Activated CD8-positive, alpha-beta memory T cell treated with anti-CD3 and anti-CD28 coated beads, Interleukin-2, amount 50 U/mL, for 24 hours (primary cell): Measurements from ENCODE around the gene ATXN2.
"Not testable (repeated sequence)": the region's sequence is repeated elsewhere in the genome, so short reads cannot be mapped to it uniquely, and the experiment has no call there.

Experiments used
- DNase-seq: peaks from one replicate; pipeline ENCODE4 v3.0.0-alpha.2; 2020; ENCODE audit errors: extremely low read depth

The ATXN2 gene

DNA sequence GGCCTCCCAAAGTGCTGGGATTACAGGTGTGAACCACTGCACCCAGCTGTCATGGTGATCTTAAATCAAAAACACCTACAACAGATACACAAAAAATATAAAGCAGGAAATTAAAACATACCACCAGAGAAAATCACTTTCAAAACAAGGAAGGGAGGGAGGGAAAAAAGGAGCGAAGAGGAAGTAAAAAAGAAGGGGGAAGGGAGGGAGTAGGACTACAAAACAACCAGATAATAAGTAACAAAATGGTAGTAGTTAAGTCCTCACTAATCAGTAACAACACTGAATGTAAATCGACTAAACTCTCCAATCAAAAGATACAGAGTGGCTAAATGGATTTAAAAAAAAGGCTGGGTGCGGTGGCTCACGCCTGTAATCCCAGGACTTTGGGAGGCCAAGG lies 104.4 kb downstream of the ATXN2 start:
- DNase-seq: no peak

DNA sequence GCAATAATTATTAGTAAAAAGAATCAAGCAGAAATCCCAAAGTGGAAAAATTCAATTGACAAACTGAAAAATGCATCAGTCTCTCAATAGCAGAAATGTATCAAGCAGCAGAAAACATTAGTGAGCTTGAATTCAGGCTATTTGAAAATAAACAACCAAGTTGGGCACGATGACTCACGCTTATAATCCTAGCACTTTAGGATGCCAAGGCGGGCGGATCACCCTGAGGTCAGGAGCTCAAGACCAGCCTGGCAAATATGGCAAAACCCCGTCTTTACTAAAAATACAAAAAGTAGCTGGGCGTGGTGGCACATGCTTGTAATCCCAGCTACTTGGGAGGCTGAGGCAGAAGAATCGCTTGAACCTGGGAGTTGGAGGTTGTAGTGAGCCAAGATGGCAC lies 106.1 kb downstream of the ATXN2 start:
- not testable (repeated sequence) for DNase-seq

DNA sequence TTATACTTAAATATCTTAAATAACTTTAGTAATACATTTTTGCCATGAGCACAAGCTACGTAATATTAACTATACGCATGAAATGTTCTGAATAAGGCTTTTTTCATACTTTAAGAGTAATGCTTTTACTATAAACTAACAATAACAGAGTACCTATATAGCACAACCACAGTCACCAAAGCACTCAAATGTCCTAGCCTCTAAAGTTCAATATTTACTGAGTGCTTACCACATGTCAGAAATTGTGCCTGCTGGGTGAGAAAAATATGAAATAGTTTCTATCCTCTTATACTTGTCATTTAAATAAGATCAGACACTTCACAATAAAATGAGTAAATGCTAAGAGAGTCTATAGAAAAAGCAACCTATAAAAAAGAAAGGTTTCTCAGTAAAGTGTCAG lies 110.3 kb downstream of the ATXN2 start:
- no peak for DNase-seq

DNA sequence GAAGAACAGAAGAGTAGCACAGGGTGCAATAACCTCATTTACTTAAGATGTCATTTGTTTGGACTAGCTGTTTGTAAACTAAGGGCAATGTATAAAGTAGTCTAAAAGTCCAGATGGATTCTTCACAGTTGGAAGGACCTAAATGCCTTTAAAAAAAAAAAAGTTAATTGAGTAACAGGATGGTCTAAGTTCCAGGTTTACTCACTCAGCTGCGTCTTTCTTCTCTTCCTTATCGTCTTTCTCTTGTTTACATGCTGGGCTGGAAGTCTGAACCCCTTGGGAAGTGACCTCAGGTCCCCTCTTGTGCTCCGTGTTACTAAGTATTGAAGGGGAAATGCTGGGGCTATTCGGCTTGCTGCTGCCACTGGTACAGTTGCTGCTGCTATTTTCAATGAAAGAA lies 110.8 kb downstream of the ATXN2 start:
- no peak for DNase-seq

DNA sequence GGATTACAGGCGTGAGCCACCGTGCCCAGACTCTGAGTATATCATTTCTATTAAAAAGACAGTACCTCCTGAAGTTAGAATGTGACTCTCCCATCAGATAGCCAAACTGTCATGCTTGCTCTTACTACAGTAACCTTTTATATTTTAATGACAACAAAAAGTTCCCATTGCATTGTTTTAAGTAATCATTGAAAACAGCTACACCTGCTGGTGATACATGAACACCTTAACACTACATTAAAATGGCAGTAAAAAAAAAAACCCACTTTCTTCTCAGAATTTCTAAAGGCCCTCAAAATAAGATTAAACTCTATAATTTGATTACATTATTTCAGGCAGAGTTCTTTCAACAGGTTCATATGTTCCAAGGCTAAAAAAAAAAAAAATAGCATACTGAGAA lies 116.7 kb downstream of the ATXN2 start:
- no peak for DNase-seq

DNA sequence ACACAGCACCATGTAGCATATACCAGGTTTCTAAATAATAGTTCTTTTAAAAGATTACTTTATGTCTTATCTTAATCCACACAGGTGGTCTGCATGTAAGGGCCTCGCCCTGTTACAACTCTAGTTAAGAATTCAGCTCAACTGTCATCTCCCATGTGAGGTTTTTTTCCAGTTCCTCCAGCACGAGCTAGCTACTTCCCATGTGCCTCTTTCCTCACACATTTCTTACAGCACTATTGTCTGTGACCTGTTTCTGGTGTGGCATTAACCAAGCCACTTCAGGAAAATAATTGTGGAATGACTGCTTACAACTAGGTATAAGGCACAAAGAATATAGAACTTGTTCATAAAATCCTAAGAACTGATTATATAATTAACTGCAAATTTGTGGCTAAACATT lies 127.9 kb downstream of the ATXN2 start:
- no peak for DNase-seq

DNA sequence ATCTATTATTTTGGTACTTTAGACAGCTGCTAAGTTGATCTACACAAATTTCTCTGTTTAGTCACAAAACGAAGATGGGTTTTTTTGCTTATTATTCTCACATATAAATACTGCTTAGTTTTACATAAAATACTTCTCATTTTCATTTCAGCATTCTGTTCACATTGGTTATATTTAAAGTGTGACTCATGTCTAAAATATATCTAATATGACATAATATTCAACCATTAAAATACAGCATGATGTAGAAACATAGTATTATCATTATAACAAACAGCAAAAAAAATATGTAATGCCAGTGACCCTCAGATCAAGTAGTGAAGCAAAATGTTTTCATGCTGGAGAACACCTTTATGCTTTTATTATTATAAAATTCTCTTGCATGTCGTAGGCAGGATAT lies 129.7 kb downstream of the ATXN2 start:
- no peak for DNase-seq

DNA sequence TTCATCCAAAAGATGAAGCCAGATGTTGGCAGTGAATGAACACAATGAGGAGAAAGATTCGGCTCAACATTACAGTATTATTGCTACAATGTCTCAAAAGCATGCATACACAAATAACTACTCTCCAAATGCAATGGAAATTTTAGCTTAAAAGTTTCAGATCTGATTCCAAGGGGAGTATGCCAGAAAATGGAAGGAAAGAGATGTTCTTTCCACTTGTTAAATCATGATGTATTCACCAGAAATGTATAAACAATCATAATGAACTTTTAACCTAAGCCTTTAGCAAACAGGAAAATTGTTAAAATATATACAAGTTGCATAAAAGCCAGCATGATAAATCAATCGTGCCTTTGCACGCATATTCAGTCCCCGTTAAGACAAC lies 131.3 kb downstream of the ATXN2 start:
- DNase-seq: no peak

DNA sequence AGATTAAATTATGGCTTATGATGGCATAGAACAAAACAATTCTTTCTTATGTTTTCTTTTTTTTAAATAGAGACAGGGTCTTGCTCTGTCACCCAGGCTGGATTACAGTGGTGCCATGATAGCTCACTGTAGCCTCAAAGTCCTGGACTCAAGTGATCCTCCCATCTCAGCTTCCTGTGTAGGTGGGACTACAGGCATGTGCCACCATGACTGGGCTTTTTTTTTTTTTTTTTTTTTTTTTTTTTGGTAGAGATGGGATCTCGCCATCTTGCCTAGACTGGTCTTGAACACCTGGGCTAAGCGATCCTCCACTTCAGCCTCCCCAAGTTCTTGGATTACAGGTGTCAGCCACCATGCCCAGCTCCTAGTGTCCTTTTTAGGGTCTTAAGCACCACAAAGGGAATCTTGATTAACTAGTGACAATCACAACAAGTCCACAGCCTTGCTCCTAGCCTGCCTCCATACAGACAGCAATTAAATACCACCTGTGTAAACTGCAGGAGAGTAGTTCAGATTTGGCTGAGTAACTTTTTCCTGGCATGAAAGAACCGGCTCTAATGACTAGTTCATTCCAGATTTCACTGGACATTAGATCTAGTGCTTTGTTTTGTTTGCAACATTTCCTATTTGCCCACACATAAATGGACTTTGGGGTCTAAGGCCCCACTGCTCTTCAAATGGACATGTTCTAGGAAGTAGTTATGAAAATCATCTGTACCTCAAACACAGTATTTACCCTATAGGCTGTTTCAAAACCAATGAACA lies 131.8 kb downstream of the ATXN2 start:
- DNase-seq: no peak

DNA sequence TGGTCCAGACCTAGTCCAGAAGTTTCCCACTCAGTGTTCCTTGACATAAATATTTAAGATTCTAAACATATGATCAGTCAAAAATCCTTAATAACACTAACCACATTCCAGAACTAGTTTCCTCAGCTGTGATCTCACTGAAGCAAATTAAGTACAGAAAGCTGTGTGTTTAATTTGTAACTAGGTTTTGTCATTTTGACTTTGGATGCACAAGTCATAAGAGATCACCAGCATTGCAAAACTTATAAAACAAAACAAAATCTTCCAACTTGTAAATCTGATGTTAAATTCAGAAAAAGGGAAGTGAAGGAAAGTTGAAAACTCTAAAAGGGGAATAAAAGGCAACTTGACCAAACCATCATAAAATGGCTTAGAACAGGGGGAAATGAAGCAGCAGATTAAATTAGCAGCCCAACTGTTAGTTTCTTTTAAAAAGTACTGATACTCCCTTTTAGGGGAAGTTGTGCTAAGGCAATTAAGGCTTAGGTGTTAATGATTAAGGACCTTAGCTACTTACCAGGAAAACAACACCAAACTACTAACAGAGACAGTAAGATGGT lies 136.8 kb downstream of the ATXN2 start:
- DNase-seq: no peak

DNA sequence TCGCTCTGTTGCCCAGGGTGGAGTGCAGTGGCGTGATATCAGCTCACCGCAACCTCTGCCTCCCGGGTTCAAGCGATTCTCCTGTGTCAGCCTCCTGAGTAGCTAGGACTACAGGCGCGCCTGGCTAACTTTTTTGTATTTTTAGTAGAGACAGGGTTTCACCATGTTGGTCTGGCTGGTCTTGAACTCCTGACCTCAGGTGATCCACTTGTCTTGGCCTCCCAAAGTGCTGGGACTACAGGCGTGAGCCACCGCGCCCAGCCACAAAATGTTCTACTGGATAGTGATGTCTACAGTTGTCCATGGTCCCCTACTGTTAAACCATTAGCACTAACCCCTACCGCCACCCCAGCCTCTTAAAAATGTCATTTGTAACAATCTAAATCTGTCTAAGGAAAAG lies 139.0 kb downstream of the ATXN2 start:
- not testable (repeated sequence) for DNase-seq

DNA sequence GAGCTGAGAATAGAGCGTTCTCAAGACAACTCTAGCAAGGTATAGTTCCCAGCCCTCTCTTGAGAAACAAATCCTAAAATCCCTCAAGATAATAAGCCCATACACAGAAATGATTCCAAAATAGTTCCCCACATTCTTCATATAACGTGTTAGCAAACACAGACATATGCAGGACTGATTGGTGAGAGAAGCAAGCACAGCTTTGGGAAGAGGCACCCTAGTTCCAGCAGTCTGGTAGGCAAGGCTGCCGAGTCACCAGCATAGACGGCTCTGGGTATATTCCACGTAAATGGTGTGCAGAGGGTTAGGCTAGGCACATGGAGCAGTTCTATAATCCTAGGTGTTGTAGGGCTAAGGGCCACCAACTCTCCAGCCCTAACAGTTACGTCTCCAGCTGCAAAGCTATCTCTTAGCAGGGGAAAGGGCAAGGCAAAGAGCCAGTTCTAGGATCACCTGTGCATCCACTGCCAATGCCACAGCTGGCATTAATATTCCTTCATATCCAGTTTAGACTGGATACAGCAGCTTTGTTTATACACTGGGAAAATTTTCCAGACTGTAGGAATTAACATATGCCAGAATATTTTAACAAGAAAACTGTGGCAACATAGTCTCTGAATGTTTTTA lies 140.5 kb downstream of the ATXN2 start:
- DNase-seq: no peak

DNA sequence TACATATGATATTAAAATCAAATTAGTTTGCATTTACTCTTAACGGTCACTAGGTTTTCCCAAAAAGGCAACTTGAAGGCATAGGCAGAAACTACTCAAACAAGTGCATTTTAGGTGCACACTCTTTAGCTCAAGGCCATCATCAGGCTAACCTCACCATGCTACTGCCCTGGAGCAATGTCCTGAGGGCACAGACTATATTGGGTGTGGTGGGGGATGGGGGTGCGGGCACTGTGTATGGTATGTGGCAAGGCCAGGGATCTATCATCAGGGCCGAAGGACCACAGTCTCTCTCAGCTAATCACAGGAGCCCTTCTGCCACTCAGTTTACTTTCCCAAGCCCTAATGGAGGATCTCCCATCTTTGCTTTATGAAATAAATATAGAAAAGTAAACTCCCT lies 141.5 kb downstream of the ATXN2 start:
- no peak for DNase-seq

DNA sequence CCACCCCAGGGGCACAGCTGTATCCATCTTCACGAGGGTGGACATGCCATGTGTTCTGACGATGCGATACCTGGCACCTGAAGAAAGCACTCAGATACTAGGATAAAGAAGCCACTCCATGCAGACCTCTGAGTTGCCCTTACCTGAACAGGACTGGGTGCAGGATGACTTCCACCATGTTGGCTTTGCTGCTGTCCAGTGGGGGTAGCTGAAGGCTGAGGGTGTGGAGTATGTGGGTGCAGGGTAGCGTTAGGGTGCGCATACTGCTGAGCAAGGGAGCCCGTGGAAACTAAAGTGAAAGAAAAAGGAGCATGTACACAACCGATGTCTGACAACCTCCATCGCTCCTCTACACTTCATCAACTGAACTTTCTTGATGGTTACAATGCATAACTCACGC lies 142.0 kb downstream of the ATXN2 start:
- DNase-seq: no peak

DNA sequence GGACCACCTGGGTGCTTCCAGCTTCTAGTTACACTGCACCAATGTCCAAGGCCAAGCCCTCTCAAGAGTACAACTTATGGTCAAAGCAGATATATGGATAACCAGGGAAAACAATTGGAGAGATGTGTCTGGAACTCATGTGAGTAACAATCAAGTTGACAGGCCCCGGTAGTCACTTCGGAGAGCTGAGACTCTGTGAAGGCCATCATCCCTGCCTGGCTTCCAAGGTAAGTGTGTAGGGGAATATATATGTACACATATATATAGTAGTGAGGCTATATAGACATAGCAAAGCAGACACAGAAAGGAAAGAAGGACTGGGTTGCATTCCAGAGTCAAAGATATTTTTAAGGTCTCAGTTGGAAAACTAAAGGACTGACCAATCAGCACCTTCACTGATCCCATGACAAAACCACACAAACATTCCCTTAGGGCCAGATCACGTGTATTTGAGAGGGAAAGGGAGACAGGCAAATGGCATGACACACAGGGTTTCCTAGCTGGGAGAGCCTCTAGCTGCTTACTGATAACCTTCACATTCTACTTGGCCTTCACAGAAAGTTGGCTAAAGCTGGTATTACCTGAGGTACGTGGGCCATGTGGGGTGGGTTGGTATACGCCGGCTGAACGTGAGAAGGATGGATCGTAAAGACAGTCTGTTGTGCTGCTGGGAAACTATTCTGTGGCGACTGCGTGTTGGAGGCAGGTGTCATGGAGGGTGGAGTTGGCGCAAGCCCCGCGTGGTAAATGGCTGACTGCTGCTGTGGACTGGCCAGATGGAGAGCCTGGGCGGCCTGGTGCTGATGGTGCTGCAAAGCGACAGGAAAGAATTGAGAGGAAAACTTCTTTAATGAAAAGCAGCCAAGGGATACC lies 143.4 kb downstream of the ATXN2 start:
- DNase-seq: no peak

DNA sequence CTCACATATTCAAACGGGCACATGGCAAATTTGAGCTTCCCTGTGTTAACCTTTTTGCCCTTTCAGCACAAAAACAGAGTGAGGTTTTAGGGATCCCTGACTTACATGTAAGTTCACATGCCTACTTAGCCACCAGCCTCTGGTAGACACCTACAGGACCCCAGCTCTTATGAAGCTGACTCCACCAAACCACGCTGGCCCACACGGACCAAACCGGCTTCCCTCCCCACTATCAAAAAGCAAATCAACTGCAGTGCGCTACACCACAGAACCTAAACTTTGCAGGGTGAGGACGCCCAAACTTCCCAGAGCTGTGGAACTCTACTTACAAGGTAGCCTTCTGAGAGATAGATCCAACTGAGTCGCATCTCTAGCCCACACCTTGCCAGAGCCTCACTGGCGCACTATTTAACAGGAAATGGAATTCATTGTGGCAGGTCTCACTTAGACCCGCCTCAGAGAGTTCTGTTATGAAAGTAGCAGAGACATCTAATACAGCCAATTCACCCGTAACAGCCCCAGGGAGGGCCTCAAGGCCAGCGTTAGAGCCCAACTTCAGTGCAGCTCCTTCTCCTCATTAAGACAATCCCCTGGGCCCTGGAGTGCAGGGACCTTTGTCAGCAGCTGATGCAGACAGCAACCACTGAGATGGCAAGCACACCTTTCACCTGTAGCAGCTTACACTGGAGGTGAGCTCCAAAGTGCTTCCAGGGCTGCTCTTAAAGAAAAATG lies 144.2 kb downstream of the ATXN2 start:
- no peak for DNase-seq

DNA sequence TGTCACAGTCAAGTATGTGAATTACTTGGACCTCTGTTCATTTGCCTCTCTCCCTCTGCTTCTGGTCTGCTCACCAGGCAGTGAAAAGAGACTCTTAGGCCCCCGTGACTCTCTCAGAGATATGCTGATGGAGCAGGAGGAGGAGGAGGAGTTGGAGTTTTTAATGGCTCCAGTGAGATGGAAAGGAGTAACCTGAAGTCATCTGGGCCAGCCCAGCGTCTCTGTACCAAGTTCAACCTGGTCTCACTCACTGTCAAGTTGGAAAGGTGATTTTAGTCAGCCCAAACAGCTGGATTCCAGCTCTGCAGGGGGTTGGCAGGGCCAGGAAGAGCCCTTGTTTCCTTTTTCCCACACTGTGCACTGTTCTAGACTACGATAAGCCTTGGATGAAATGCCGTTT lies 144.8 kb downstream of the ATXN2 start:
- DNase-seq: no peak

DNA sequence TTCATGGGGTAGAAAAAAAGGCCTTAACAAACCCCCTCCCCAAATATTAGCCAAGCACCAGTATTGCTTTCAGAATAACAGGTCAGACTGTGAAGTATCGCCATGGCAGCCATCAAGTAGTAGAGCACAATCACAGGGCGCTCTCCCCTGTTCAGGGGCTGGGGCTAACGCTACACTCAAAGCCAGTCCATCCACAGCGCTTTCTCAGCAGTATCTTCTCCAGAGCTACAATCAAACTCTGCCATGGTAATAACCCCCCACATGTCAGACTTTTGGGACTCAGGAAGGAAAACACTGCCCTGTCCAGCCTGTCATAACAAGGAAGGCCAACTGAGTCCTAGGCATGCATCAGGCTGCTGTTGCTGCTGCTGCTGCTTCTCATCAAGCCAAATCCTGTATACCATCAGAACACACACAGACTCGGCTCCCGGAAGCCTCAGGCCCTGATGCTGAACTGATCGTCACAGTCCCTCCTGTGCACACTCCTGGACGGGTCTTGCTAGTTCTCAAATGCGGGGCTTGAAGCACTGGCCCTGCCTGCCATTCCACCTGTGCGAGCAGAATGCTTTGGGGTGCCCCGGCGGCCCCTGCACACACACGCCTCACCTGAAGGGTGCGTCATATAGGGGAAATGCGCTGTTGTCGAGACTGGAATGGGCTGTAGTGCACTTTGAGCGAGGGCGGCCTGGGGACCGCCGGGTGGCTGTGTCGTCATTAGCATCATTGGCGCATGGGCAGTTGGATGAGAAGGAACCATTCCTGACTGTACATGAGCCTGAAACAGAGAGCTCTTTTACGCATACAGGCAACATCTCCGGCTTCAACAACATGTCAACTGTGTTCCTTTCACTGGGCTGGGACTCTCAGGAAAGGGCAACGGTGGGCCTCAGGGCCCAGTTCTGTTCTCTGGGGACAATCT lies 145.8 kb downstream of the ATXN2 start:
- DNase-seq: no peak

DNA sequence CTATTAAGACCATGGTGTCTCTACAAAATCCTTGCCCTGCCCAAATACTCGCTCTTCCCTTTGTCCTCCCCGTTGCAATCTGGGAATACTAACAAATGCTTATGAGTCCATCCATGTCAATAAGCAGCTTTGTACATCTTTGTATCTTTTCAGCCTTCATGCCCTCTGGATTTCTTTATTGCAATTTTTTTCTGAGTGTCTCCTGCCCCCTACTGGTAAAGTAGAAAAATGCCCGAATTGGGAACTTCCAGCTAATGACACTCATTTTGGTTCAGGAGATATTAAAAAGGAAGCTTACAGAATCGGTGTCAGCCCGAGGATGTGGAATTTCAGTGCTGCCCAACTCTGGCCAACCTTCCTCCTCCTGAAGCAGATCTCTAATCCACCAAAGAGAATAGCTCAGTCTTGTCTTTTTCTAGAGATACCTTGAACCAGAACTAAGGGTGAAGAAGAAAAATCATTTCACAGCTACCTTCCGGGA lies 147.4 kb downstream of the ATXN2 start:
- no peak for DNase-seq

DNA sequence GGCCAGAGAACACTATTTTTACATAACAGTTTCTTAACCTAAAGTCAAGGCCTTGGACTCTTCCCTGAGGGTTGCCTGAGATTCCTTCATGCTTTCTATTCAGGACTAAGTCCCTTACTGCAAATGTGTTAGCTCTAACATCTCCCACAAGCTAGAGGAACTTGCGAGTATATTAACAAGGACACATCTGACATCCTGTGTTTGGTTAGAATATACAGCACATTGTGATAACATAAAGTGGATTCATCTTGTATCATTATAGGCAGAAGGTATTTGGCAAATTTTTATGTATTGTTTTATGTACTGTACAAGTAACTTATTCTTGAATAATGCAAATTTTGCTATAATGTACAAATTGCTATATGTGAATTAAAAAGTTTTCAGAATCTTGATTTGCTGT lies 147.9 kb downstream of the ATXN2 start:
- no peak for DNase-seq

DNA sequence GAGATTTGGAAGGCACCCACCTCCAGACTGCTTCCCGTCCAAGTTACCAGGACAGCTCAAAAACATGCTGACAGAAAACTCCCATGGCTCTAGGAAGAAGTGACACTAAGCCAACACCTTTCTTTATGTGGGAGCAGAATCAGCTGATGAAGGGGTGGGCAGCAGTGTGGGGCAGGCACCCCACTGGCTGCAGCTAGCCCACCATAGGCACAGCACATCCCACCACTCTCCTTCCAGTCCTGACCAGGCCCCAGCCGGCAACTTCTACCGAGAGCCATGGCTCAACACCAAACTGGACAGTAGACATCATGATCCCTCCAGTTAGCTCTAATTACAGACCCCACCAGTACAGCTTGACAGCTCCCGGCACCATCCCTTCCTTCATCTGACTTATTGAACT lies 148.4 kb downstream of the ATXN2 start:
- no peak for DNase-seq
